Spleen (tissue), 7 donors: Measurements from ENCODE around the gene NELL2.

Experiments used
- POLR2A ChIP-seq, 3 donors: fragments of 450-650 bp; IDR thresholded peaks; one replicate each; pipeline ENCODE4 v1.5.1; 2017; ENCODE audit warnings: antibody characterized with exemption in 3 of 3, mild to moderate bottlenecking in 1 of 3
- TF ChIP-seq, protein P1 (sequence below), 11 experiments: fragments of 200-600 bp in 7 of 11; fragments of 450-650 bp in 4 of 11; sonication (generic) in 4 of 11; IDR thresholded peaks in 8 of 11; conservative IDR thresholded peaks in 3 of 11; 1 replicate in 7 of 11; 2 replicates in 4 of 11; pipeline versions ENCODE4 v1.4.0 to v1.8.0; 2016 to 2021; ENCODE audit warnings: antibody characterized with exemption in 11 of 11, inconsistent platforms in 4 of 11, mild to moderate bottlenecking in 1 of 11
- donor health status: DM: no; HTN: no; CAD: no; lungs with moderate emphysema.
- donor health status: DM: no; HTN: no; CAD: no.
- donor health status: DM: no; HTN: no; CAD: no.

GRCh38 chr12:44509471-44509870, 366.6 kb downstream of the NELL2 start:
- TF ChIP-seq, protein P1, sequence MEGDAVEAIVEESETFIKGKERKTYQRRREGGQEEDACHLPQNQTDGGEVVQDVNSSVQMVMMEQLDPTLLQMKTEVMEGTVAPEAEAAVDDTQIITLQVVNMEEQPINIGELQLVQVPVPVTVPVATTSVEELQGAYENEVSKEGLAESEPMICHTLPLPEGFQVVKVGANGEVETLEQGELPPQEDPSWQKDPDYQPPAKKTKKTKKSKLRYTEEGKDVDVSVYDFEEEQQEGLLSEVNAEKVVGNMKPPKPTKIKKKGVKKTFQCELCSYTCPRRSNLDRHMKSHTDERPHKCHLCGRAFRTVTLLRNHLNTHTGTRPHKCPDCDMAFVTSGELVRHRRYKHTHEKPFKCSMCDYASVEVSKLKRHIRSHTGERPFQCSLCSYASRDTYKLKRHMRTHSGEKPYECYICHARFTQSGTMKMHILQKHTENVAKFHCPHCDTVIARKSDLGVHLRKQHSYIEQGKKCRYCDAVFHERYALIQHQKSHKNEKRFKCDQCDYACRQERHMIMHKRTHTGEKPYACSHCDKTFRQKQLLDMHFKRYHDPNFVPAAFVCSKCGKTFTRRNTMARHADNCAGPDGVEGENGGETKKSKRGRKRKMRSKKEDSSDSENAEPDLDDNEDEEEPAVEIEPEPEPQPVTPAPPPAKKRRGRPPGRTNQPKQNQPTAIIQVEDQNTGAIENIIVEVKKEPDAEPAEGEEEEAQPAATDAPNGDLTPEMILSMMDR (IDR thresholded peaks at IDR 0.05 in 8 of 11, conservative IDR thresholded peaks at IDR 0.05 in 3 of 11): no peak
- no peak for TF ChIP-seq POLR2A (IDR thresholded peaks at IDR 0.05)
